Measurements from ENCODE around the gene CYSLTR2. TPM values are rescaled to one million over a fixed set of nuclear protein-coding genes. Genes with fewer than 3 reads are reported as not detected.

CYSLTR2 gene
- total and polyA plus RNA-seq, 3 donors from 2014 or later = 0.31 to 0.76 (median 0.62) TPM

GRCh38 chr13:48634636-48635035, 19.1 kb upstream of the CYSLTR2 start:
- Histone ChIP-seq H3K27me3 (no peaks in the 10 kb centered on the region), H3K4me1 (no peaks in the 10 kb centered on the region), H3K9me3 (no peaks in the 10 kb centered on the region), H3K27ac (no peak overlapping the region), H3K4me3 (no peak overlapping the region), H3K36me3 (ENCODE audit: low read depth, missing control alignments) (no peaks in the 10 kb centered on the region)
- no peak for TF ChIP-seq CTCF (IDR thresholded peaks at IDR 0.05)
- no peak for TF ChIP-seq POLR2A (IDR thresholded peaks at IDR 0.05)
- no peak for DNase-seq
- intact Hi-C loops (cut with DNase I; ENCODE audit: low total_unique reads) = no loop called here

- H3K4me1 ChIP-seq = no peaks in the 10 kb centered on the region
- DNase-seq = no peak
- no peak for TF ChIP-seq CTCF (IDR thresholded peaks at IDR 0.05)
- no peak for TF ChIP-seq POLR2A (IDR thresholded peaks at IDR 0.05)
- H3K27ac ChIP-seq = no peak overlapping the region
- no peak overlapping the region for H3K4me3 ChIP-seq
- intact Hi-C loops (cut with DNase I; ENCODE audit: low total_unique reads) = no loop called here
- H3K27me3 ChIP-seq = no peaks in the 10 kb centered on the region
- H3K36me3 ChIP-seq (ENCODE audit: low read depth, missing control alignments) = no peaks in the 10 kb centered on the region
- no peaks in the 10 kb centered on the region for H3K9me3 ChIP-seq
Observed at GRCh38 chr13:48635478-48635877, 18.3 kb upstream of the CYSLTR2 start.

DNA sequence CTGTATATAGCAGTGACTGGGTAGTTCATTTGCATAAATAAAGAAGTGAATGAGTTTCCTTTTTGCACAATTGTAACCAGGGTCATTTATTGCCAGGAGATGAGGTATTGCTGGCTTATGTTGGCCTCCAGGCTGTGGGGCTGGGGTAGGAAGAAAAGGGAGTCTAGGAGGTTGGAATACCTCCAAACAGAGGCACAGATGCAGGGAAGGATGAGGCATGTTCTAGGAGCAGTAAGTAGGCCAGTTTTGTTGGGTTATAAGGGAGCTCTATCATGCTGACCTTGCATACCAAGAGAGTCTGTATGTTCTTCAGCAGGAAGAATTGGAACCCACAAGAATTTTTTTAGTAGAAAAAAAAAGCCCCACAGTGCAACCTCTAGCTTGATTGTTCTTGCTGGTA, 17.2 kb upstream of the CYSLTR2 start:
- Histone ChIP-seq H3K27me3 (no peaks in the 10 kb centered on the region), H3K4me1 (no peaks in the 10 kb centered on the region), H3K9me3 (no peaks in the 10 kb centered on the region), H3K4me3 (no peak overlapping the region), H3K36me3 (ENCODE audit: low read depth, missing control alignments) (no peaks in the 10 kb centered on the region), H3K27ac (no peak overlapping the region)
- DNase-seq = no peak
- TF ChIP-seq POLR2A (IDR thresholded peaks at IDR 0.05) (no peak), CTCF (IDR thresholded peaks at IDR 0.05) (no peak)
- intact Hi-C loops (cut with DNase I; ENCODE audit: low total_unique reads) = no loop called here

- 81 to 92% methylated on average over 2 of the region's 2 CpGs for WGBS, 2 donors
- H3K4me1 ChIP-seq = no peaks in the 10 kb centered on the region
- intact Hi-C loops (cut with DNase I; ENCODE audit: low total_unique reads) = no loop called here
Observed at GRCh38 chr13:48637601-48638000, 16.1 kb upstream of the CYSLTR2 start.

More at GRCh38 chr13:48637601-48638000, 16.1 kb upstream of the CYSLTR2 start:
- TF ChIP-seq CTCF (IDR thresholded peaks at IDR 0.05) (no peak), POLR2A (IDR thresholded peaks at IDR 0.05) (no peak)
- no peak overlapping the region for H3K4me3 ChIP-seq
- H3K36me3 ChIP-seq (ENCODE audit: low read depth, missing control alignments) = no peaks in the 10 kb centered on the region
- no peak for DNase-seq
- H3K9me3 ChIP-seq = no peaks in the 10 kb centered on the region
- H3K27me3 ChIP-seq = no peaks in the 10 kb centered on the region
- H3K27ac ChIP-seq = no peak overlapping the region
